ENCODE measurements around the gene RPL39L.

The RPL39L gene

DNA sequence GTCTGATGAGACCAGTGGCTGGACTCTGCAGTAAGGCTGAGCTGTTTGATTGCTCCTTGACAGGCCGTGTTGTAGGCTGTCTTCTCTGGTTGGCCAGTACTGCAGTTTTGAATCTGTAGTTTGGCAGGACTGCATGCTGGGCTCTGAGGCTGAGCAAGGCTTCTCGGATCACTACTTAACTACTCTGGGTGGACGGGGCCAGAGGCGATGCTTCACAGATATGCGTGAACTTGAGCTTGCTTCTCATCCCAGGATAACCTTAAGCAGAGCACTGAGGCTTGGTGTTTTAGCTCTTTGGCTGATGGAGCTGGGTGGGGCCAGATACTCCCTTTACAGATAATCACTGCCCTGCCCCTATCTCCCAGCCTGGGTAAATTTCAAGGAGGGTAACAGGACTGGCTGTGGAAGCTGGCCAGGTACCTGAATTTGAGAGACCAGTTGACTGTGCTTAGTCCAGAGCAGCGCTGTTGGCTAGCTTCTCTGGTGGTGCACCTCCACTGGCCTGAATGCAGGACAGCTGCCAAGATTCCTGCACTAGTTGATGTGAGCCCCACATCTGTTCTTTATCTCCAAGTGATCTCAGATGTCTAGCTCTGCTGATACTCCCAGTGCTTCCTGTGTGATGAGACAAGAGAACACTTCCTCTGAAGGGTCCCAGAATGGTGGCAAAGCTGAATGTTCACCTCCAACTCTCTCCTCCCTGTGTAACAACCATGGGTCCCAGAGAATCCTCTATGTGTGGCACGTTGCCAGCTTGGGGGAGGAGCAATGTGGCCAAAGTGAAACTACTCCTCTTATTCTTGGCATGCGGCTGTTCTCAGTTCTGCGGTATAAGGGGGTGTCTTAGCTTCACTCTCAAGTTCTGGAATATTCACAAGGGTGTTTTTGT lies 37.9 kb downstream of the RPL39L start:
- no peak overlapping the region for H3K4me3 ChIP-seq (ENCODE audit: low read depth, low read length)

DNA sequence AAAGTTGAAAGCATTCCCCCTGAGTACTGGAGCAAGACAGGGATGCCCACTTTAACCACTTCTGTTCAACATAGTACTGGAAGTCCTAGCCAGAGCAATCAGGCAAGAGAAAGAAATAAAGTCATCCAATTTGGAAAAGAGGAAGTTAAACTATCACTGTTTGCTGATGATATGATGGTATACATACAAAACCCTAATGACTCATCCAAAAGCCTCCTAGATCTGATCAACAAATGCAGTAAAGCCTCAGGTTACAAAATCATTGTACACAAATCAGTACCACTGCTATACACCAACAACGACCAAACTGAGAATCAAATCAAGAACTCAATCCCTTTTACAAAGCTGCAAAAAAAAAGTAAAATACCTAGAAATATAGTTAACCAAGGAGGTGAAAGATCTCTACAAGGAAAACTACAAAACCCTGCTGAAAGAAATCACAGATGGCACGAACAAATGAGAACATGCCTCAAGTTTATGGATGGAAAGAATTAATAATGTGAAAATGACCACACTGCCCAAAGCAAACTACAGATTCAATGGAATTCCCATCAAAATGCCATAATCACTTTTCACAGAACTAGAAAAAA lies 40.3 kb downstream of the RPL39L start:
- no peak overlapping the region for H3K4me3 ChIP-seq (ENCODE audit: low read depth, low read length)

DNA sequence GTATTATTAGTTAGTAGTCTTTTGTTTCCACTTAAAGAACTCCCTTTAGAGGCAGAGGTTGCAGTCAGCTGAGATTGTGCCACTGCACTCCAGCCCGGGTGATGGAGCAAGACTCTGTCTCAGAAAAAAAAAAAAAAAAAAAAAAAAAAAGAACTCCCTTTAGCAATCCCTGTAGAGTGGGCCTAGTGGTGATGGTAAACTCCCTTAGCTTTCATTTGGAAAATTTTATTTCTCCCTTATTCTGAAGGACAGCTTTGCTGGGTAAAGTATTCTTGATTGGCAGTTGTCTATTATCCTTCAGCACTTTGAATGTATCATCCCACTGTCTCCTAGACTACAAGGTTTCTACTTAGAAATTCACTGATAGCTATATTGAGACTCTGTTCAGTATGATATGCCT lies 46.0 kb downstream of the RPL39L start:
- no peak overlapping the region for H3K4me3 ChIP-seq (ENCODE audit: low read depth, low read length)

DNA sequence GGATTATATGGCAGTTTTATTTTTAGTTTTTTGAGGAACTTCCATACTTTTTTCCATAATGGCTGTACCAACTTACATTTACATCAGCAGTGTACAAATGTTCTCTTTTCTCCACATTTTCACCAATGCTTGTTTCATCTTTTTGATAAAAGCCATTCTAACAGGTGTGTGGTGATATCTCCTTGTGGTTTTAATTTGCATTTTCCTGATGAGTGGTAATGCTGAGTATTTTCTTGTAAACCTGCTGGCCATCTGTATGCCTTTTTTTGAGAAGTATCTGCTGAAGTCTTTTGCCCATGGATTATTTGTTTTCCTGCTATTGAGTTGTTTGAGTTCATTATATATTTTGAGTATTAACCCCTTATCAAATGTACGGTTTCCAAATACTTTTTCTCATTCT lies 50.6 kb downstream of the RPL39L start:
- no peak overlapping the region for H3K4me3 ChIP-seq (ENCODE audit: low read depth, low read length)

DNA sequence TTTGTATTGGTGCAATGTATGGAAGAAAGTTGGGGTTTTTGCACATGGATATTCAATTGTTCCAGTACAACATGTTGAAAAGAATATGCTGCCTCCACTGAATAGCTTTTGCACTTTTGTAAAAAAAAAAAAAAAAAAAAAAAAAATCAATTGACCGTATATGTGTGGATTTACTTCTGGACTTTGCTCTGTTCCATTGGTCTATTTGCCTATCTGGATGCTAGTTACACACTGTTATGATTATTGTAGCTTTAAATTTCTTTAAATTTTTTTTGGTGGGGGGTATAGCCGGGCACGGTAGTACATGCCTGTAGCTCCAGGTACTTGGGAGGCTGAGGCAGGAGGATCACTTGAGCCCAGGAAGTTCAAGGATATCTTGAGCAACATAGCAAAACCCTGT lies 52.5 kb downstream of the RPL39L start:
- no peak overlapping the region for H3K4me3 ChIP-seq (ENCODE audit: low read depth, low read length)

DNA sequence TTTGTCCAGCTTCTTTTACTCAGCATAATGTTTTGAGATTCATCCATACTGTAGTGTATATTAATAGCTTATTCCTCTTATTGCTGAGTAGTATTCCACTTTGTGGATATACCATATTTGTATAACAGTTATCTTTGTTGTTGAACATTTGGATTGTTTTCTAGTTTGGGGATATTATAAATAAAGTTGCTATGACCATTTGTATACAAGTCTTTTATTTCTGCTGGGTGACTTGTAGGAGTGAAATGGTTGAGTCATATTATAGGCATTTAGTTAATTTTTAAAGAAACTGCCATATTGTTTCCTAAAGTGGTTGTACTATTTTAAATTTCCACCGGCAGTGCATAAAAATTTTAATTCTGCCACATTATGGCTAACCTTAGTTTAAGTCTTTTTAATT lies 53.4 kb downstream of the RPL39L start:
- H3K4me3 ChIP-seq (ENCODE audit: low read depth, low read length), result no peak overlapping the region

DNA sequence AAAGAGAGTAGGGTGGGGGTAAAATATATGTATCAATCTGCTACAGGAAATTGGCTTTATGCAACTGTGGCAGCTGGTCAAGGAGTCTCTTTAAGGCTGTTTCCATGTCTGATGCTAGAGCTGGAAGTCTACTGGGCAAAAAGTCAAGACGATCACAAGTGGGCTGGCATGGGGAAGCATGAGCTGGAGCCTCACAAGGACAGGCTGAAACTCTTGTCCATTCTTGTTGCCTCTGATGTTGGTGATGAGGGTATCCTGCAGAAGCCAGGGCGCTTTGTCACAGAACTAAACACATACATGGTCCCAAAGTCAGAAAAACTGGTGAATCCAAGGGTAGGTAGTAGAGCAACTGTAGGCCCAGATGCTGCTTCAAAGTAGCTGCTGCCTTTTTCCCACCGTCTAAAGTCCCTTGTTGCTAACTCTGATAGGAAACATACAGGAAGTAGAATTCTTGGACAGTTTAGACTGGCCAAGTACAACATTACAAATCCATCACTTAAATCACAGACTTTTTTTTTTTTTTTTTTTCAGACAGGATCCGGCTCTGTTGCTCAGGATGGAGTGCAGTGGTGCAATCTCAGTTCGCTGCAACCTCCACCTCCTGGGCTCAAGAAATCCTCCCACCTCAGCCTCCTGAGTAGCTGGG lies 54.2 kb downstream of the RPL39L start:
- H3K4me3 ChIP-seq (ENCODE audit: low read depth, low read length), result no peak overlapping the region

DNA sequence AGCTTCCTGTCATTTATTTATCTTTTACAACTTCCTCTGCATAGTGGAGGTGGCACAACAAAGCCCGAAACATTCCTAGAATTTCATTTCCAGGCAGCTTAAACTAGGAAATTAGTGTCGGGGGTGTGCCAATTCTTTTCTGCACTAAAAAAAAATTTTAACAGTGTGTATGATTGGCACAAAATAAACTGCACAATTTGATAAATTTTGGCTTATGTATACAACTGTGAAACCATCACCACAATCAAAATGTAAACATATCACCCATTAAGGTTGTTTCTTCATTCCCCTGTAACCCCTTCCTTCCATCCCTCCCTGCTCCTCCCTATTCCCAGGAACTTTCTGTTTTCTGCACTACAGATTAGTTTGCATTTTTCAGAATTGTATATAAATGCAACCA lies 54.7 kb downstream of the RPL39L start:
- H3K4me3 ChIP-seq (ENCODE audit: low read depth, low read length), result no peak overlapping the region

DNA sequence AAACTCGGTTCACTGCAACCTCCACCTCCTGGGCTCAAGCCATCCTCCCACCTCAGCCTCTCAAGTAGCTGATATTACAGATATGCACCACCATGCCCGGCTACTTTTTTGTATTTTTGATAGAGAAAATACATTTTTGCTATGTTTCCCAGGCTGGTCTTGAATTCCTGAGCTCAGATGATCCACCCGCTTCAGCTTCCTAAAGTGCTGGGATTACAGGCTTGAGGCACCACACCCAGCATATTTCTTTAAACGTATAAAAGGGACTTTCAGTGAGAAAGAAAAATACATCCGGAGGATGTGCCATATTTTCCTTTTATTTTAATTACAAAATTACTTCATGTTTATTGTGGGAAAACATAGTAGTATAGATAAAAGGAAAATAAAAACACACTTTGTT lies 55.2 kb downstream of the RPL39L start:
- H3K4me3 ChIP-seq (ENCODE audit: low read depth, low read length), result no peak overlapping the region

DNA sequence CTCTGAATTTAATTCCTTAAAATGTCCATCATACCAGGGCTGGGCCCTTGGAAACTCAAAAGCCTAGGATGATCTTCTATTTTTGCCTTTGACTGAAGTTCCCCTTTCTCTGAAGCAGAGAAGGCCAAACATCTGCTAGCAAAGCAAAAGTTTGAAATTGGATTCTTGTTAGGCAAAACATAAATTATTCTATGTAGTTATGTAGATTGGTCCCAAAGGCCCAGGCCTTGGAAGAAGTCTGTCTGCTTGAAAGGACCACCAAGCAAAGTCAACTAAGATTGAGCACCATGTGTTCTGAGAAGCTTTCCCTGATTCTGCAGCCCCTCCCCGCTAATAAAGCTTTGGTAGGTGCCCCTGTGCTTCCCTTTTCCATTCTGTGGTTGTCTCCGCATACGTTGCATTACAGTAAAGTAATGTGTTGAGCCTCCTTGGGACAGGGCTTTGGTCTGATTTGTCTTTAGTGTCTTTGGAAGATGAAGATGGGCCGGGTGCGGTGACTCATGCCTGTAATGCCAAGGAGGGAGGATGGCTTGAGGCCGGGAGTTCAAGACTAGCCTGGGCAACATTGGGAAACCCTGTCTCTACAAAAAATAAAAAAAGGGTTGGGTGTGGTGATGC lies 56.4 kb downstream of the RPL39L start:
- no peak overlapping the region for H3K4me3 ChIP-seq (ENCODE audit: low read depth, low read length)

DNA sequence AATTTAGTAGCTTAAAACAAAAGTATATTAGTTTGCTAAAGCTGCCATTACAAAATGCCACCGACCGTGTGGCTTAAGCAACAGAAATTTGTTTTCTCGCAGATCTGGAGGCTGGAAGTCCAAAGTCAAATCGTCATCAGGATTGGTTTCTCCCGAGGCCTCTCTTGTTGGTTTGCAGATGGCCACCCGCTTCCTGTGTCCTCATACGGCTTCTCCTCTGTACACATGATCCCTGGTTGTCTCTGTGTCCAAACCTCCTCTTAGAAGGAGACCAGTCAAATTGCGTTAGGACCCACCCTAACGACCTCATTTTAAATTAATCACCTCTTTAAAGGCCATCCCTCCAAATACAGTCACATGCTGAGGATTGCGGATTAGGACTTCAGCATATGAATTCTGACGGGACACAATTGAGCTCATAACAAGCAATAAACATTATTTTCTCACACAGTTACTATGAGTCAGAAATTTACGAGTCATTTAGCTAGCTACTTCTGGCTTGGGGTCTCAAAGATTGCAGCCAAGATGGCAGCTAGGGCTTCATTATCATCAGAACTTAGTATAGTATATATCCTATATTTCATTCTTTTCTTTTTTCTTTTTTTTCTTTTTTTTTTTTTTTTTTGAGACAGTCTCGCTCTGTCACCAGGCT lies 58.4 kb downstream of the RPL39L start:
- H3K4me3 ChIP-seq (ENCODE audit: low read depth, low read length), result no peak overlapping the region

DNA sequence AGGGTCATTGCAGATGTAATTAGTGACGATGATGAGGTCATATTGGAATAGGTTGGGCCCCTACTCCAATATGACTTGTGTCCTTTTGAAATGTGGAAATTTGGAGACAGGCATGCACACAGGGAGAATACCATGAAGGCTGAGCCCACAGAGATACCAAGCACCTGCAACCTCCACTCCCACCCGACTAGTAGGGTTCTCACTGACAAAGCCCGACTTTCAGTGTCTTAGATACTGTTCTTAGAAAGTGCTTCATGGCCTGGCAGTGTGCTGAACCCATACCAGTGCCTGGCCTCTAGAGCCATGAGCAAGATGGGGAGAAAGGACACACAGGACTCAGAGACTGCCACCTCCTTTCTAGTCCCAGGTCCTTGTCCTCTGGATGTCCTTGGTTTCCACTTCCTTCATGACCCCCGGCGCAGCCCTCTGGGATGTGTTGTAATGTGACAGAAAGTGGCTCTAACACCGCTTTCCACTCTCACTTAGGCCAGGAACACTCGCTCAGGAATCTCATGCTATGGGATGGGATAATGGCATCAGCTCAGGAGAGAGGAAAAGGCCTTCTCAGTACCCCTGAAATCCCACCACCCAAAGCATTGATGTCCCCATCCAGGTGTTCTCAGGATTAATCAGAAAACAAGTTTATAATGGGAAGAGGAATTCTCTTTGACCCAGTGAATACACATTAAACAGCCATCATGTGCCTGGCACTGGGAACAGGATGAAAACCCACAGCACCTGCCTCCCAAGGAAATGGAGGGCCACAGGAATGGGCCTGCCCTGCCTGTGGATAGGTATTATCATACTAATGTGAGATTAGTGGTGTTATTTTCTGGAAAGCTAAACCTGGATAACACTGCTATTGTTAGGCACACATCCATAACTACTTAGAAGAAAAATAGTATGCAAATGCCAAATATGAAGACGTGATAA lies 59.9 kb downstream of the RPL39L start:
- H3K4me3 ChIP-seq (ENCODE audit: low read depth, low read length), result no peak overlapping the region

DNA sequence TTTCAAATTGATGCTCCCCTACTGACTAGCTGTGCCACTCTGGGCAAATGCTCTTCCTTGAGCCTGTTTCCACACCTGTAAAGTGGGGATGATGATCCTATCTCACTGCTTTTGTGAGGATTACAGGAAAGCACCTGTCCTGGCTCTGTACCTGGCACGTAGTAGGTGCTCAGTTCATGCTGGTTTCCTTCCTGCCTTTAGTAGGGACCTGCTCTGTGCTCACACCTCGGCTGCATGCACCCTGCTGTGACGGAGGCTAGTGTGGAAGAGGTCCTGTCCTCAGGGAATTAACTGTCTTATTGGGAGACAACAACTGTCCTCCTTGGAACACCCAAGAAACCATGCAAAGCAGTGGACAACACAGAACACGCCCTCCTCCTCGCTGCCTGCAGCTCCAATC lies 61.8 kb downstream of the RPL39L start:
- H3K4me3 ChIP-seq (ENCODE audit: low read depth, low read length), result no peak overlapping the region

DNA sequence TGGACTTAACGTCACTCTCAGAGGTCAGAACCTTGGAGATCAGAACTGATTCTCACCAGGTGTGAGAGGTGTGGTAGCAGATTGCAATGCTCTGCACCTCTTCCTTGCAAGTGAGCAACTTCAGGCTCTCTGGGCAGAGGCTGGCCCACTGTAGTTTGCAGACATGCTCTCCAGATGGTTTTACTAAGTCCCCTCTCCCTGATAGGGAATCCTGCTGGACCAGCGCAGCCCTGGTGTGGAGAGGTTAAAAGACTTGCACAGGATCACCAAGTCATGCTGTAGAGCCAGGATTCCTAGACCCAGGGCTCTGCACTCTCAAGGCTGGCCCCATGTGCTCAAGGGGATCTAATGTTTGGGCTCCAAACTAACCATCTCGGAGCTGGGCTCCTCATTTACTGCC lies 62.2 kb downstream of the RPL39L start:
- H3K4me3 ChIP-seq (ENCODE audit: low read depth, low read length), result no peak overlapping the region

DNA sequence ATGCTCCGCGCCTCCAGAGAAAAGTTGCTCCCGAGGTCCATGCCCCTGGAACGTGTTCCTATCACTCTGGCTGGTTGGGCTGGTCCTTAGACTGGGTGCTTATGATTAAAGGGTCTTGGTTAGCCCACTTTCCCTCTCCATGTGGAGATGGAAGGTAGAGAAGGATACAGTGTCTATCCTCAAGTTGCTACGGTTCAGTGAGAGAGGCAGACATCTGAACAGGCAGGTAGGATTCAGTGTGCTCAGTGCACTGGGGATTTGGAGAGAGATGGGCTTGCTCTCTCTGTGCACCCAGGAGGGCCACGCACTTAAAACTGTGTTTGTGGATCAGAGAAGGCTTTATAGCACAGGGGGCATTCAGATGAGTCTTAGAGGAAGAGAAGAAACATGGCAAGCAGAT lies 63.0 kb downstream of the RPL39L start:
- H3K4me3 ChIP-seq (ENCODE audit: low read depth, low read length), result no peak overlapping the region

DNA sequence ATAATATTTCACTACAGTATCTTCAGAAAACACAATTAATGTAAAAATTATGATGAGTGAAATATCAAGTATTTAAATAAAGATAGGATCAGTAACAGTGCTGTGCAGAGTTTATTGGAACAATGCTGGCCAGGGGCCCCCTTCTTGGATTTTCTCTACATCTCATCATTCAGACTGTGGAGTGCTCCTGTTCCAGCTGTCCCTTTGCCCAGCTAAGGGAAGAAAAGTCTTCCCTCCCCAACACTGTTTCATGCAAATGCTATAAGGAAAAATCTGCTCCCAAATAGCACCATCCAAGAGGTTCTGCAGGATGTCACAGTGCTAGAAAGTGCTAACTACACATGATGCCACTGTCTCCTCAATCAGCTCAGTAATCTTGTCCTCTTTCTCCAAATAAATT lies 64.5 kb downstream of the RPL39L start:
- no peak overlapping the region for H3K4me3 ChIP-seq (ENCODE audit: low read depth, low read length)

DNA sequence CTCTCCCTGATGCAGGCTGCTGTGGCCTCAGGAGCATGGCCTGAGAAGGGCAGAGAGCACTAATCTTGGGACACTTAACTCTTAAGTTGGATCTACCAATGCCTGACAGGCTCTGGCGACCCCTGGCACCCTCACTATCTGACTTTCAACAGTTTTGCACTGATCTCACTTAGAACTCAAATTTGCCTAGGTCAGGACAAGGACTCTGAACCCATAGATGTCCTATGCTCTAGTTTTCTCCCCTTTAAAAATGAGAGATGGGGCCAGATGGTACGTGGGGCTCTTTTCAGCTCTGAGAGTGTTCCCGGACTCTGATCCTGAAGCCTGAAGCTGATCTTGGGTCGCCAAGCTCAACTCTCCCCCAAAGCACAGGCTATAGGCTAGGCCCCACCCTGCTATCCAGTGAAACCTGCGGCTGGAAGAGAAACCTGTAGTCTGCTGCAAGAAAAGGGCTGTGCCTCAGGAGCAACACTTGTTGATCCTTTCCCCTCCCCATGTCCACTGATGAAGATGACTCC lies 65.7 kb downstream of the RPL39L start:
- no peak overlapping the region for H3K4me3 ChIP-seq (ENCODE audit: low read depth, low read length)

DNA sequence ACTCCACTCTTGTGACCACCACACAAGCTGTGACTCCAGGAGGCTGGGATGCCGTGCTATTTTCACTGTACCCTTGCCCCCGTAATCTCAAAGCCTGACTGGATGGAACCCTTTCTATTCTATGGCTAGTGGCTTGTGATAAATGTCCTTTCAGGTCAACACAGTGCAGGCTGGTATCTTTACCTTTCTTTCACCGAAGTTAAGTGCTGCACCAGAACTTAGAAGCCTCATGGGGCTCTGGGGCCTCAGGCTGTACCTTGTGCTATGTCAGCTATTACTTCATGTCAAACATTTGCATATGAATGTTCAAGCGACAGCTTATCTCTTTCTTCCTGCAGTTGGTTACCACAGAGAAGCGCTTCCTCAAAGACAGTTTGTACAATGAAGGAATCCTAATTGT lies 66.8 kb downstream of the RPL39L start:
- H3K4me3 ChIP-seq (ENCODE audit: low read depth, low read length), result no peak overlapping the region

DNA sequence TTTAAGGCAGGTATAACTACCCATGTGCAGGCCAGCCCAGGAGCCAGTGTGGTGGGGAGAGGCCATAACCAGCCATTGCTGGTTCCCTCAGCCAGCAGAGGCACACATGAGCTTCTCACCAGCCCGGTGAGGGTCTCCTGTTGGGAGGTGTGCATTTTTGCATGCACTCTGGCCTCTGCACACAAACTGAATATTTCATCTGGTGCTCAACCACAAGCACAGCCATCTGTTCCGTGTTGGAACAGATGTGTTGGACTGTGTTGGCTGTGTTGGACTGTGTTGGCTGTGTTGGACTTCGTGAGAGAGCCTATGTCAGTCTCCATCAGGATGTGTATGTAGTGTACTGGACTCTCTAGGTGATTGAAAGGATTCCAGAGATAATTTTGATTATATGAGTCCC lies 67.2 kb downstream of the RPL39L start:
- H3K4me3 ChIP-seq (ENCODE audit: low read depth, low read length), result no peak overlapping the region

All from iPS-11a (cell line).